Right ventricle myocardium inferior (tissue), 1 donor: Measurements from ENCODE around the gene NRBP1. TPM values are rescaled to one million over a fixed set of nuclear protein-coding genes. Genes with fewer than 3 reads are reported as not detected.

Experiments
- ATAC-seq: fragments of 200-7000 bp; cut with Tn5 transposase; one replicate; pipeline ENCODE4 v1.9.1; 2020; ENCODE audit warnings: mild to moderate bottlenecking, moderate library complexity
- DNase-seq: peaks from one replicate; pipeline ENCODE4 v3.0.0; 2021; ENCODE audit errors: missing footprints
- intact Hi-C: fragments of 100-400 bp; cut with DNase I; formaldehyde crosslinking; loops from one replicate; pipeline ENCODE4 v1.11.0; 2022
- long read RNA-seq: library from polyadenylated mRNA; unstranded; transcript quantifications from one replicate; pipeline ENCODE4 v2.0.0, GENCODE V29; 2021
- total RNA-seq: library from RNA; stranded (reverse); fragmentation: NEBNext Ultra II Directional; extraction: Animal tissue kit (Norgen Biotek cat#: 25700); gene quantifications from one replicate; pipeline ENCODE4 v1.2.1, GENCODE V29; 2021
- donor health status: DM: no; HTN: yes; CAD: no; lungs with severe emphysema.

Gene NRBP1
- total RNA-seq: 58.4 TPM
- long read RNA-seq, transcript NRBP1-203 (18 exons, 2,163 nt): major isoform, 5 of 66 reads
- long read RNA-seq, partial matches to known transcripts: 58 of 66 reads
- long read RNA-seq, other reads (novel, unspliced or antisense): 3 of 66 reads

- intact Hi-C loops: loop anchor here (2.0 to 5.0 kb wide), 3 partner anchors 20 to 59 kb away; partner anchors contain the start of genes EIF2B4, IFT172, PPM1G and SNX17
- ATAC-seq: peak; percentile 98
Measured at GRCh38 chr2:27428213-27428977, at the start of gene NRBP1. Gene NRBP1 (plus strand): TSS chr2:27428631. CDS start chr2:27433274, 4,643 bp downstream.

GRCh38 chr2:27378809-27379290 lies 49.6 kb upstream of the NRBP1 start:
- no peak for ATAC-seq
- no peak for DNase-seq
- intact Hi-C loops: no loop called here

More at GRCh38 chr2:27428213-27428977, at the start of gene NRBP1:
- peak; percentile 96 for DNase-seq

DNA sequence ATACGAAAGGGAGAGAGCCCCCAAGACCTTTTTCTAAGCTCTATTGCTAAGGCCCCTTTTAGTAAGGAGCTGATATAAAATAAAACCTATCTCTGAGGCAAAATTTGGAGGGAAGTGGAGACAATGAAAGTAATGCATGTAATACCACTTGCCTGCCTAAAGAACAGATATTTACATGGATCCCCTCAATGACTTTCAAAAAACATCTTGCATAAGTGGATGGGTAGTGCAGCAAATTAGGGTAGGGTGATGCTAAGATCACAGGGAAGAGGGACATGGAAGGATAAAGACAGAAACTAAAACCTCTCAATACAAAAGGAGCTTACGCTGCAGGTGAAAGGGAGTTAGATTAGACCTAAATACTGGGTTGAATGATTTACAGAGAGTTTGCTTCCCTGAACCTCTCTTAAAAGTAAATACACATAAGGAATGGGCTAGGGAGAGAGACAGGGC lies 49.0 kb upstream of the NRBP1 start:
- DNase-seq (no peak), ATAC-seq (no peak)
- intact Hi-C loops: no loop called here

GRCh38 chr2:27379836-27380625 lies 48.4 kb upstream of the NRBP1 start:
- ATAC-seq: no peak
- peak; percentile 86 for DNase-seq
- intact Hi-C loops: loop anchor here (2.0 kb wide), 1 partner anchor 29 kb away; the partner anchor contains the start of gene PPM1G

DNA sequence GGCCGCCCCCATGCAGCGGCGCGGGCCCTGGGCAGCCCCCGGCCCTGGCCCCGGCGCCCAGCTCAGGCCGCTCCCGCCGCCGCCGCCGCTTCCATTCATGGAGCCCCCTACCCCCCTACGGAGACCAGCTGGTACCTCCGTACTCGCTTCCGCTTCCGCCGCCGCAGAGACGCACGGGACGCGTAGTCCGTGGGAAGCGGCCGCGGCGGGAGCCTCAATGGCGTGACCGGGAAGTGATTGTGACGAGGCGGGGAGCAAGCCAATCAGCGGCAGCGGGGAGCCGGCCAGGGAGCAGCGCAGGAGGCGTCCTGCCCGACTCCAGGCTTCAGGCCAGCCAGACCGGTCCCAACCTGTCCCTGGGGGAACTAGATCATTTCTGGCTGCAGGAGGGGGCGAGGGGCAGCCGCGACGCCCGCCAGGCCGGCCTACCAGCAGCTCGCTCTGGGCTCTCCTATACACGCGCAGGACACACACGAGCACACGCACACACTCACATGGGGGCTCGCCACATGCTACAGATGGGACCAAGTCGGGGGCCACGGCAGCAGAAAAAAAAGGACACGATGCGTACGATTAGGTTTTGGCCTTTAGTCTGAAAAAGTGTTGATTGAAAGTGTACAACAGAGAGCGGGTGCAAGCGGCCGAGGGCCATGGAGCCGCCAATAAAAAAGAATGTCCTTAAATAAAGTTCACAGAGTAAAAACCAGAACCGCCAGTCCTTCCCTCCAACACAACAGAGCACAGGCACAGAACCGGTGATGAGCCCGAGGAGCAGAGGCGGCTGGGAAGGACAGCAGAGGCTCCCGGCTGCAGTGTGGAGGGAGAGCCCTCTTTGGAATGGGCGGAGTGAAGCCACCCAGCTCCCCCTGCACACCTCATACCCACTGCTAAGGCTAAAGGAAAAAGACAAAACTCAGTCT lies 47.5 kb upstream of the NRBP1 start, which contains the start of gene ZNF513:
Gene ZNF513 (minus strand): TSS at position 109 of the 920 bp plus-strand sequence. CDS start 208 bp downstream, outside the sequence.
- intact Hi-C loops: loop anchor here (2.0 kb wide), 1 partner anchor 28 kb away; the partner anchor contains the start of gene PPM1G
- DNase-seq (peak; percentile 99), ATAC-seq (peak; percentile 94)

DNA sequence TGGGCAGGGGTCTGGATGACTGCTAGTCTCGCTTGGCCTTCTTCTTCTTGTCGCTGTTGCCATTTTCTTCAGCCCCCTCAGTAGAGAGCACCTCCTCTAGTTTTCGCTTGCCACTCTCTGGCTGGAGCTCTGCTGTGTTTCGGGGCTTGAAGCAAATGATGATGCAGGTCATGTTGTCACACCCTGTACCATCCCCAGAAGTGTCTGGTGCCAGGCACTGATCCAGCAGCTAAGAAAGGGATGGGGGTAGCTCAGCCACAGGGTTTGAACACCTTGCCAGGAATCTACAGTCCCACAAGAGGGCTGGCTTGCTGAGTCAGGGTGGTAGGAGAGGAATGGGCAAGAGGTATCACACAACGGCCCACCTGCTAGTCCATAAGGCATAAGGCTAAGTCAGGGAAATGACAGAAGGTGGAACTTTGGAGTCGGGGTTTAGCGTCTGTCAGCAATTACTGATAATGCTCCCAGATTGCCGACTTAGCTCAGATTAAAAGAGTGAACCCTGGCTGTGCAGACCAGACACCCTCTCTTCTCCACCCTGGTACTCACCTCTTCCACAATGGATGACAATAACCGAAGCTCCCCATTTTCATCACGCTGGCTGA lies 46.8 kb upstream of the NRBP1 start:
- ATAC-seq (no peak), DNase-seq (no peak)
- intact Hi-C loops: loop anchor here (2.0 kb wide), 1 partner anchor 27 kb away; the partner anchor contains the start of gene PPM1G

- ATAC-seq: no peak
Measured at GRCh38 chr2:27390822-27391679, 37.4 kb upstream of the NRBP1 start.

GRCh38 chr2:27393225-27393624 lies 35.2 kb upstream of the NRBP1 start:
- intact Hi-C loops: no loop called here
- ATAC-seq: no peak
- DNase-seq: no peak

More at GRCh38 chr2:27390822-27391679, 37.4 kb upstream of the NRBP1 start:
- no peak for DNase-seq
- intact Hi-C loops: no loop called here

GRCh38 chr2:27398962-27399361 lies 29.5 kb upstream of the NRBP1 start:
- no peak for ATAC-seq
- intact Hi-C loops: no loop called here
- DNase-seq: no peak

GRCh38 chr2:27400348-27401135 lies 27.9 kb upstream of the NRBP1 start:
- intact Hi-C loops: no loop called here
- ATAC-seq (no peak), DNase-seq (no peak)

- intact Hi-C loops: loop anchor here (2.0 to 5.0 kb wide), 5 partner anchors 21 to 79 kb away; partner anchors contain the start of genes EIF2B4, IFT172, NRBP1 and SNX17
- ATAC-seq: no peak
- DNase-seq: no peak
Measured at GRCh38 chr2:27407798-27408491, 20.5 kb upstream of the NRBP1 start.

DNA sequence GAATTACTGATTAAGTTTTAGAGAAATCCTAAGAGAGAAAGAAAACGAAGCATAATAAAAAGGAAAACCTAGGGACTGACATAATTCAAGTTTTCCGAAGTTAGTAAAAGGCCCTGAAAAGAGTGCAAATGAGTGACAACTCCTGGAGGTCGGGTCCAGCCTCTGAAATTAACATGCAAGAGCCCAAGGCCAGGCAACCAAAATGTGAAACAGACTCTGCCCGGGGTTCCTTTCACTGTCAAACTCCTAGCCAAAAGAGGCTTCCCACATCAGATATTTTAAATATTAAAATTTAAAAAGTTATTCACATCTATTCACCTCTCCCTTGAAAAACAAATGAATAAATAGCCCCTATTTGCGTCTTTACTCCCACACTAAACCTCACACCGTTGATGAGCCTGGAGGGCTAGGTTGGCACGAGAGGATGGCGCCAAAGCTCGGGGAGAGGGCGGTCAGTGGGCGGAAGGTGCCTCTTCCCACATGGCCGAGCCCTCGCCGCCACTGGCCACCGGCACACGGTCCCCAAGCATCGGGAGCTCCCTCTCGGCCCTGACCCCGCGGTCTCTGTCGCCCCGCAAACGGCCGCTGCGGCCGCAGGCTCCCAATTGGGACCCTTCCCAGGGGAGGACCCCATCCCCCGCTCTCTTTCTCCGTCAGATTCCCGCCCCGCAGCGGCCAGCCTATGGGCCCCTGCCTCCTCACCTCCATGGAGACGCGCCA lies 19.7 kb upstream of the NRBP1 start:
- no peak for DNase-seq
- intact Hi-C loops: loop anchor here (2.0 to 5.0 kb wide), 5 partner anchors 20 to 79 kb away; partner anchors contain the start of genes EIF2B4, IFT172, NRBP1 and SNX17
- ATAC-seq: no peak

- ATAC-seq (peak; percentile 100), DNase-seq (peak; percentile 97)
- intact Hi-C loops: loop anchor here (2.0 to 5.0 kb wide), 5 partner anchors 19 to 78 kb away; partner anchors contain the start of genes EIF2B4, IFT172, NRBP1 and SNX17
Measured at GRCh38 chr2:27409321-27410073, 18.9 kb upstream of the NRBP1 start, which contains the start of gene PPM1G. Gene PPM1G (minus strand): TSS chr2:27409591. CDS start chr2:27409422, 169 bp downstream.
